GM12878 (cell line): ENCODE measurements around the gene TNRC6B. TPM values are rescaled to one million over a fixed set of nuclear protein-coding genes. Genes with fewer than 3 reads are reported as not detected.

Source experiments
- ATAC-seq: fragments of 200-7000 bp; cut with Tn5 transposase; 3 replicates; pipeline ENCODE4 v1.9.1; 2020; ENCODE audit warnings: mild to moderate bottlenecking, moderate library complexity
- BruUV-seq: library from RNA; stranded (reverse); fragments of 400-500 nt; replicated peaks from 2 replicates; lab custom pipeline; 2021; lab: Mats Ljungman, UMichigan
- CTCF ChIA-PET: fragments of 300-600 bp; sonication (Branson Sonifier 250); formaldehyde crosslinking; extraction: SDS; loops from one replicate; lab custom pipeline; 2021; ENCODE audit warnings: inconsistent platforms; lab: Yijun Ruan, JAX
- POLR2A ChIA-PET: fragments of 350-600 bp; formaldehyde crosslinking; extraction: SDS; loops from one replicate; lab custom pipeline; 2021; ENCODE audit warnings: inconsistent platforms; lab: Charles Lee
- RAD21 ChIA-PET: fragments of 300-600 bp; sonication (Branson Sonifier 250); formaldehyde crosslinking; loops from one replicate; lab custom pipeline; 2023; ENCODE audit warnings: antibody characterized with exemption; ENCODE audit not compliant: unreplicated experiment; lab: Charles Lee
- SMC1A ChIA-PET: fragments of 300-600 bp; sonication (Branson Sonifier 250); formaldehyde crosslinking; loops from one replicate; lab custom pipeline; 2023; ENCODE audit not compliant: unreplicated experiment, uncharacterized antibody; lab: Charles Lee
- DNase-seq: peaks from one replicate; pipeline ENCODE4 v3.0.0-alpha.2; 2011; ENCODE audit warnings: low read depth, low spot score
- FAIRE-seq: peaks from 3 replicates; lab custom pipeline; 2011; peaks lifted over from hg19 to GRCh38; lab: Jason Lieb, UNC
- H2AFZ ChIP-seq: 2 replicates; pipeline ENCODE4 v1.6.0; 2011; ENCODE audit warnings: low read depth, low read length, control low read depth; ENCODE audit not compliant: control insufficient read depth
- H3K27ac ChIP-seq: 2 replicates; pipeline ENCODE4 v1.5.1; 2011; ENCODE audit warnings: control low read depth; ENCODE audit not compliant: control insufficient read depth, insufficient read depth
- H3K27me3 ChIP-seq, 2 experiments: replicated peaks in 1 of 2; 2 replicates each; pipeline versions ENCODE4 v1.6.0 to v1.6.1; 2011; ENCODE audit warnings: low read length in 1 of 2; ENCODE audit not compliant: control insufficient read depth in 2 of 2, insufficient read depth in 2 of 2
- H3K36me3 ChIP-seq, 2 experiments: 2 replicates each; pipeline ENCODE4 v1.5.1; 2011; ENCODE audit warnings: low read length in 1 of 2; ENCODE audit not compliant: control insufficient read depth in 2 of 2, insufficient read depth in 2 of 2
- H3K4me1 ChIP-seq: 2 replicates; pipeline ENCODE4 v1.6.1; 2011; ENCODE audit warnings: mild to moderate bottlenecking, low read length, moderate library complexity, mixed read lengths; ENCODE audit not compliant: control insufficient read depth, insufficient read depth
- H3K4me2 ChIP-seq: 2 replicates; pipeline ENCODE4 v1.6.0; 2011; ENCODE audit warnings: control low read depth; ENCODE audit not compliant: control insufficient read depth, insufficient read depth
- H3K4me3 ChIP-seq: fragments of 200-600 bp; sonication (generic); 2 replicates; pipeline ENCODE4 v1.5.1; 2016
- H3K79me2 ChIP-seq: 2 replicates; pipeline ENCODE4 v1.6.0; 2011; ENCODE audit warnings: low read length; ENCODE audit not compliant: control insufficient read depth, insufficient read depth
- H3K9ac ChIP-seq: 2 replicates; pipeline ENCODE4 v1.8.0; 2011; ENCODE audit warnings: low read length, control low read depth, mixed read lengths; ENCODE audit not compliant: control insufficient read depth, insufficient read depth
- H3K9me3 ChIP-seq: replicated peaks from 3 replicates; pipeline ENCODE4 v1.5.1; 2011; ENCODE audit warnings: mild to moderate bottlenecking, low read length; ENCODE audit not compliant: control insufficient read depth, insufficient read depth
- H4K20me1 ChIP-seq: 2 replicates; pipeline ENCODE4 v1.6.0; 2011; ENCODE audit not compliant: control insufficient read depth, insufficient read depth
- BHLHE40 ChIP-seq, 2 experiments: fragments of 450-650 bp in 1 of 2; IDR thresholded peaks; 2 replicates each; pipeline ENCODE4 v1.6.1; 2011 to 2017; ENCODE audit warnings: low read depth in 2 of 2, borderline replicate concordance in 1 of 2, improper control_type of control experiment in 1 of 2, low read length in 1 of 2, mild to moderate bottlenecking in 1 of 2
- HCFC1 ChIP-seq: fragments of 150-350 bp; IDR thresholded peaks from 2 replicates; pipeline ENCODE4 v1.6.1; 2014; ENCODE audit warnings: low read length
- IKZF1 ChIP-seq: fragments of 450-650 bp; conservative IDR thresholded peaks from 2 replicates; pipeline ENCODE4 v1.6.1; 2017; ENCODE audit warnings: antibody characterized with exemption, mild to moderate bottlenecking
- MLLT1 ChIP-seq: fragments of 450-650 bp; IDR thresholded peaks from 2 replicates; pipeline ENCODE4 v1.6.1; 2016; ENCODE audit warnings: mild to moderate bottlenecking
- NBN ChIP-seq: fragments of 450-650 bp; IDR thresholded peaks from 2 replicates; pipeline ENCODE4 v1.6.1; 2016
- NR2C1 ChIP-seq: fragments of 450-650 bp; IDR thresholded peaks from 2 replicates; pipeline ENCODE4 v1.6.1; 2017; ENCODE audit warnings: antibody characterized with exemption, mild to moderate bottlenecking, moderate library complexity
- PBX3 ChIP-seq: IDR thresholded peaks from 2 replicates; pipeline ENCODE4 v1.6.1; 2011; ENCODE audit warnings: mild to moderate bottlenecking, low read depth, low read length, moderate library complexity; ENCODE audit not compliant: insufficient replicate concordance
- SMARCA5 ChIP-seq: fragments of 450-650 bp; IDR thresholded peaks from 2 replicates; pipeline ENCODE4 v1.6.1; 2017; ENCODE audit warnings: mild to moderate bottlenecking
- ZNF217 ChIP-seq: fragments of 450-650 bp; IDR thresholded peaks from 2 replicates; pipeline ENCODE4 v1.6.1; 2017; ENCODE audit warnings: antibody characterized with exemption, mild to moderate bottlenecking
- ZNF622 ChIP-seq: fragments of 450-650 bp; IDR thresholded peaks from 2 replicates; pipeline ENCODE4 v1.6.1; 2017; ENCODE audit warnings: mild to moderate bottlenecking, inconsistent platforms
- WGBS: methylation state at CpG from one replicate; pipeline ENCODE4 v1.1.6; 2016; ENCODE audit warnings: low lambda C conversion rate; ENCODE audit not compliant: insufficient replicate concordance, insufficient coverage; ENCODE audit errors: missing lambda C conversion rate; 5-methylcytosine and 5-hydroxymethylcytosine counted together
- in situ Hi-C: fragments of 300-500 bp; cut with MboI; formaldehyde crosslinking; loops from 9 replicates; pipeline ENCODE4 v1.14.3; 2018; ENCODE audit warnings: mixed read lengths
- intact Hi-C: fragments of 100-400 bp; cut with micrococcal nuclease; formaldehyde crosslinking; loops from one replicate; pipeline ENCODE4 v1.14.2; 2022; ENCODE audit not compliant: unreplicated experiment
- polyA plus RNA-seq, 11 experiments: library from polyadenylated mRNA; depleted of rRNA in 4 of 11; unstranded in 6 of 11; stranded (reverse) in 5 of 11; fragments of >200 nt; fragmentation: Nextera tagmentation in 4 of 11; fragmentation: Illumina TruSeq in 1 of 11; extraction: Ambion mirVana in 4 of 11; extraction: Trizol in 1 of 11; gene quantifications; 1 replicate in 1 of 11; 2 replicates in 10 of 11; pipeline versions ENCODE4 v1.2.1 to v1.2.3, GENCODE V29; 2011 to 2016; ENCODE audit warnings: inconsistent platforms in 2 of 11, missing spikeins in 2 of 11, low read depth in 1 of 11
- total RNA-seq, 4 experiments: library from RNA; depleted of rRNA in 3 of 4; stranded (reverse); fragments of >200 nt in 3 of 4; fragmentation: Illumina TruSeq in 1 of 4; extraction: Trizol in 1 of 4; gene quantifications; 2 replicates each; pipeline versions ENCODE4 v1.2.1 to v1.2.3, GENCODE V29; 2013 to 2021
- TF ChIP-seq, protein P1 (sequence below): fragments of 450-650 bp; IDR thresholded peaks from 2 replicates; pipeline ENCODE4 v1.6.1; 2017; ENCODE audit warnings: mild to moderate bottlenecking, moderate library complexity
- TF ChIP-seq, protein P2 (sequence below): fragments of 450-650 bp; IDR thresholded peaks from 2 replicates; pipeline ENCODE4 v1.6.1; 2018; ENCODE audit warnings: mild to moderate bottlenecking, low read depth, moderate library complexity; ENCODE audit not compliant: partially characterized antibody

The TNRC6B gene
- total and polyA plus RNA-seq, 10 of the 15 experiments (the other 5 are each of a cell fraction or from before 2014, with no cell fraction given), result 3.6 to 32.8 (median 16.4) TPM

DNA sequence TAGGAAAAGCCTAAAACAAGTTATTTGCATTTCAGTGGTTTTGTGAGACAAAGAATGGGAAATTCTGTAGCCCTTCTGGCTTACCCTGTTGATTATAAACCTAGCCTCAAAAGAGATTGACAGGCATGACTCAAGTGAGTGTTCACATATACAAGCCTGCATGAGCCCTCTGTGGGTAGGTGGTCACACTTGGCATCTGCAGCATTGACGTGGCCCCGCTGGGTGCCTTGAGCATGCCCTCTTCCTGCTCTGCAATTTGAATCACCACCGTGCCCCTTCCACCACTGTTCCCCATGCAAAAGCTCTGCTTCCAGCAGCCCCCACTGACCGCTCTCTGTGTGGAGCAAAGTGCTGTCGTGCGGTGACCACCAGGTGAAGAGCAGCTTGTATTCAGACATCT is 147.6 kb downstream of the TNRC6B start:
- SMC1A ChIA-PET, result interaction anchor here (1.8 kb wide), 1 partner anchor 22 kb away, joined by 4 read pairs; the partner anchor contains the start of gene ADSL
- H3K27ac ChIP-seq, result no peak overlapping the region
- no peaks in the 10 kb centered on the region for H3K27me3 ChIP-seq
- in situ Hi-C loops, result no loop called here
- no peaks in the 10 kb centered on the region for H3K4me1 ChIP-seq
- H3K4me2 ChIP-seq, result no peak overlapping the region
- 52% methylated on average over 6 of the region's 6 CpGs for WGBS
- H3K9me3 ChIP-seq, result no peaks in the 10 kb centered on the region
- FAIRE-seq (no peak), DNase-seq (no peak), ATAC-seq (peak; percentile 70)
- intact Hi-C loops, result no loop called here
- H3K4me3 ChIP-seq, result no peak overlapping the region
- CTCF ChIA-PET, result interaction anchor here (0.9 to 1.3 kb wide), 2 partner anchors 9 to 10 kb away, joined by 4 read pairs; no protein-coding TSS in a partner anchor
- POLR2A ChIA-PET, result interaction anchor here (0.6 kb wide), 1 partner anchor 80 kb away, joined by 3 read pairs; no protein-coding TSS in a partner anchor
- peaks cover 6 to 9% of the 10 kb centered on the region in 2 experiments for H3K36me3 ChIP-seq
- no peak overlapping the region for H3K9ac ChIP-seq
- no peaks in the 10 kb centered on the region for H4K20me1 ChIP-seq
- BruUV-seq, result no TSS peak
- RAD21 ChIA-PET, result no interaction called here
- H2AFZ ChIP-seq, result no peak overlapping the region
- no peaks in the 10 kb centered on the region for H3K79me2 ChIP-seq
- 0 out of 4 replicates have a peak, but pooled peaks of 1 of the 2 experiments have one; percentile 11 for TF ChIP-seq BHLHE40 (IDR thresholded peaks at IDR 0.05; ENCODE audit: borderline replicate concordance in 1 of 2, low read depth in 2 of 2, low read length in 1 of 2)
- TF ChIP-seq, protein P1, sequence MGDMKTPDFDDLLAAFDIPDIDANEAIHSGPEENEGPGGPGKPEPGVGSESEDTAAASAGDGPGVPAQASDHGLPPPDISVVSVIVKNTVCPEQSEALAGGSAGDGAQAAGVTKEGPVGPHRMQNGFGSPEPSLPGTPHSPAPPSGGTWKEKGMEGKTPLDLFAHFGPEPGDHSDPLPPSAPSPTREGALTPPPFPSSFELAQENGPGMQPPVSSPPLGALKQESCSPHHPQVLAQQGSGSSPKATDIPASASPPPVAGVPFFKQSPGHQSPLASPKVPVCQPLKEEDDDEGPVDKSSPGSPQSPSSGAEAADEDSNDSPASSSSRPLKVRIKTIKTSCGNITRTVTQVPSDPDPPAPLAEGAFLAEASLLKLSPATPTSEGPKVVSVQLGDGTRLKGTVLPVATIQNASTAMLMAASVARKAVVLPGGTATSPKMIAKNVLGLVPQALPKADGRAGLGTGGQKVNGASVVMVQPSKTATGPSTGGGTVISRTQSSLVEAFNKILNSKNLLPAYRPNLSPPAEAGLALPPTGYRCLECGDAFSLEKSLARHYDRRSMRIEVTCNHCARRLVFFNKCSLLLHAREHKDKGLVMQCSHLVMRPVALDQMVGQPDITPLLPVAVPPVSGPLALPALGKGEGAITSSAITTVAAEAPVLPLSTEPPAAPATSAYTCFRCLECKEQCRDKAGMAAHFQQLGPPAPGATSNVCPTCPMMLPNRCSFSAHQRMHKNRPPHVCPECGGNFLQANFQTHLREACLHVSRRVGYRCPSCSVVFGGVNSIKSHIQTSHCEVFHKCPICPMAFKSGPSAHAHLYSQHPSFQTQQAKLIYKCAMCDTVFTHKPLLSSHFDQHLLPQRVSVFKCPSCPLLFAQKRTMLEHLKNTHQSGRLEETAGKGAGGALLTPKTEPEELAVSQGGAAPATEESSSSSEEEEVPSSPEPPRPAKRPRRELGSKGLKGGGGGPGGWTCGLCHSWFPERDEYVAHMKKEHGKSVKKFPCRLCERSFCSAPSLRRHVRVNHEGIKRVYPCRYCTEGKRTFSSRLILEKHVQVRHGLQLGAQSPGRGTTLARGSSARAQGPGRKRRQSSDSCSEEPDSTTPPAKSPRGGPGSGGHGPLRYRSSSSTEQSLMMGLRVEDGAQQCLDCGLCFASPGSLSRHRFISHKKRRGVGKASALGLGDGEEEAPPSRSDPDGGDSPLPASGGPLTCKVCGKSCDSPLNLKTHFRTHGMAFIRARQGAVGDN, result no peak
- TF ChIP-seq MLLT1, result no peak
- TF ChIP-seq, protein P2, sequence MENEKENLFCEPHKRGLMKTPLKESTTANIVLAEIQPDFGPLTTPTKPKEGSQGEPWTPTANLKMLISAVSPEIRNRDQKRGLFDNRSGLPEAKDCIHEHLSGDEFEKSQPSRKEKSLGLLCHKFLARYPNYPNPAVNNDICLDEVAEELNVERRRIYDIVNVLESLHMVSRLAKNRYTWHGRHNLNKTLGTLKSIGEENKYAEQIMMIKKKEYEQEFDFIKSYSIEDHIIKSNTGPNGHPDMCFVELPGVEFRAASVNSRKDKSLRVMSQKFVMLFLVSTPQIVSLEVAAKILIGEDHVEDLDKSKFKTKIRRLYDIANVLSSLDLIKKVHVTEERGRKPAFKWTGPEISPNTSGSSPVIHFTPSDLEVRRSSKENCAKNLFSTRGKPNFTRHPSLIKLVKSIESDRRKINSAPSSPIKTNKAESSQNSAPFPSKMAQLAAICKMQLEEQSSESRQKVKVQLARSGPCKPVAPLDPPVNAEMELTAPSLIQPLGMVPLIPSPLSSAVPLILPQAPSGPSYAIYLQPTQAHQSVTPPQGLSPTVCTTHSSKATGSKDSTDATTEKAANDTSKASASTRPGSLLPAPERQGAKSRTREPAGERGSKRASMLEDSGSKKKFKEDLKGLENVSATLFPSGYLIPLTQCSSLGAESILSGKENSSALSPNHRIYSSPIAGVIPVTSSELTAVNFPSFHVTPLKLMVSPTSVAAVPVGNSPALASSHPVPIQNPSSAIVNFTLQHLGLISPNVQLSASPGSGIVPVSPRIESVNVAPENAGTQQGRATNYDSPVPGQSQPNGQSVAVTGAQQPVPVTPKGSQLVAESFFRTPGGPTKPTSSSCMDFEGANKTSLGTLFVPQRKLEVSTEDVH, result no peak
- TF ChIP-seq NBN, result no peak
- TF ChIP-seq HCFC1, result no peak
- no peak for TF ChIP-seq ZNF622
- TF ChIP-seq IKZF1, result no peak
- TF ChIP-seq PBX3, result peak; percentile 59
- TF ChIP-seq SMARCA5, result no peak
- no peak for TF ChIP-seq NR2C1
- no peak for TF ChIP-seq ZNF217
